B cell (primary cell): Measurements from ENCODE around the gene GSTM3. TPM values are rescaled to one million over a fixed set of nuclear protein-coding genes. Genes with fewer than 3 reads are reported as not detected.

Experiments used
- ATAC-seq: fragments of 200-7000 bp; cut with Tn5 transposase; one replicate; pipeline ENCODE4 v1.10.0; 2021; ENCODE audit warnings: low read depth, mild to moderate bottlenecking, moderate number of reproducible peaks, moderate library complexity
- CTCF ChIA-PET: fragments of 350-600 bp; sonication (Branson Sonifier 250); formaldehyde crosslinking; loops from one replicate; lab custom pipeline; 2021; ENCODE audit warnings: antibody characterized with exemption, inconsistent platforms; lab: Charles Lee
- POLR2A ChIA-PET: fragments of 350-600 bp; sonication (Branson Sonifier 250); formaldehyde crosslinking; loops from one replicate; lab custom pipeline; 2021; ENCODE audit warnings: antibody characterized with exemption; lab: Charles Lee
- DNase-seq: peaks from one replicate; pipeline ENCODE4 v3.0.0; 2013
- H2AFZ ChIP-seq: 2 replicates; pipeline ENCODE4 v1.6.1; 2012; ENCODE audit warnings: mild to moderate bottlenecking, low read depth, low read length; ENCODE audit not compliant: insufficient read depth, poor library complexity, severe bottlenecking
- H3K27ac ChIP-seq, 2 donors: 1 replicate in 1 of 2; 2 replicates in 1 of 2; pipeline ENCODE4 v1.5.1; 2012 to 2013; ENCODE audit warnings: low read length in 2 of 2, mild to moderate bottlenecking in 2 of 2, moderate library complexity in 1 of 2
- H3K27me3 ChIP-seq, 4 experiments: fragments of 200-600 bp in 1 of 4; sonication (generic) in 1 of 4; replicated peaks in 1 of 4; 1 replicate in 2 of 4; 2 replicates in 2 of 4; pipeline versions ENCODE4 v1.6.1 to v1.7.0; 2013 to 2016; ENCODE audit warnings: low read length in 3 of 4, mild to moderate bottlenecking in 2 of 4, mixed read lengths in 1 of 4, moderate library complexity in 1 of 4; ENCODE audit not compliant: insufficient read depth in 4 of 4, control insufficient read depth in 3 of 4; ENCODE audit errors: control extremely low read depth in 1 of 4
- H3K36me3 ChIP-seq, 2 experiments: replicated peaks in 1 of 2; 1 replicate in 1 of 2; 2 replicates in 1 of 2; pipeline versions ENCODE4 v1.6.1 to v1.7.1; 2013; ENCODE audit warnings: low read length in 1 of 2; ENCODE audit not compliant: insufficient read depth in 2 of 2, control insufficient read depth in 1 of 2; ENCODE audit errors: control extremely low read depth in 1 of 2, extremely low read depth in 1 of 2
- H3K4me1 ChIP-seq, 2 donors: fragments of 200-600 bp in 1 of 2; sonication (generic) in 1 of 2; 1 replicate in 1 of 2; 2 replicates in 1 of 2; pipeline versions ENCODE4 v1.5.1 to v1.6.1; 2013 to 2017; ENCODE audit warnings: low read length in 2 of 2; ENCODE audit not compliant: control insufficient read depth in 2 of 2, insufficient read depth in 2 of 2
- H3K4me2 ChIP-seq: replicated peaks from 2 replicates; pipeline ENCODE3; 2012; ENCODE audit warnings: mild to moderate bottlenecking, low read depth, low read length; ENCODE audit not compliant: poor library complexity, severe bottlenecking
- H3K4me3 ChIP-seq, 5 experiments: fragments of 200-600 bp in 1 of 5; sonication (generic) in 1 of 5; 1 replicate in 3 of 5; 2 replicates in 2 of 5; pipeline versions ENCODE4 v1.5.1 to v1.7.0; 2011 to 2016; ENCODE audit warnings: low read length in 4 of 5, mild to moderate bottlenecking in 4 of 5, low read depth in 2 of 5, control low read depth in 1 of 5, moderate library complexity in 1 of 5; ENCODE audit not compliant: insufficient read depth in 1 of 5; ENCODE audit errors: control extremely low read depth in 1 of 5, extremely low read depth in 1 of 5
- H3K79me2 ChIP-seq: fragments of 200-600 bp; sonication (generic); one replicate; pipeline ENCODE4 v1.6.0; 2016; ENCODE audit warnings: low read length; ENCODE audit not compliant: control insufficient read depth, insufficient read depth
- H3K9ac ChIP-seq: fragments of 200-600 bp; sonication (generic); 2 replicates; pipeline ENCODE4 v1.6.1; 2017; ENCODE audit warnings: mild to moderate bottlenecking, low read length, moderate library complexity
- H3K9me3 ChIP-seq, 3 donors: one replicate each; pipeline versions ENCODE4 v1.6.1 to v1.7.1; 2013; ENCODE audit warnings: low read length in 2 of 3; ENCODE audit not compliant: control insufficient read depth in 2 of 3, insufficient read depth in 1 of 3; ENCODE audit errors: control extremely low read depth in 1 of 3
- H4K20me1 ChIP-seq: 2 replicates; pipeline ENCODE4 v1.6.0; 2012; ENCODE audit warnings: mild to moderate bottlenecking, low read length; ENCODE audit not compliant: insufficient read depth, control insufficient read depth, poor library complexity, severe bottlenecking
- H3K27ac Mint-ChIP-seq: one replicate; pipeline ENCODE4 v1.8.0; 2021; ENCODE audit warnings: mixed read lengths
- H3K27me3 Mint-ChIP-seq: one replicate; pipeline ENCODE4 v1.8.0; 2021; ENCODE audit warnings: mixed read lengths
- H3K4me1 Mint-ChIP-seq: one replicate; pipeline ENCODE4 v1.8.0; 2021; ENCODE audit warnings: mixed read lengths
- H3K4me3 Mint-ChIP-seq: one replicate; pipeline ENCODE4 v1.8.0; 2021; ENCODE audit warnings: mixed read lengths
- H3K9me3 Mint-ChIP-seq: one replicate; pipeline ENCODE4 v1.8.0; 2022; ENCODE audit warnings: mixed read lengths; ENCODE audit not compliant: insufficient read depth
- EZH2 ChIP-seq: IDR thresholded peaks from 2 replicates; pipeline ENCODE4 v1.6.1; 2012; ENCODE audit warnings: borderline replicate concordance, low read depth, mild to moderate bottlenecking, moderate library complexity, low read length; ENCODE audit not compliant: insufficient read depth, poor library complexity, severe bottlenecking
- WGBS: methylation state at CpG from one replicate; pipeline ENCODE4 v1.1.5; 2013; ENCODE audit warnings: missing lambda C conversion rate; ENCODE audit not compliant: insufficient coverage; 5-methylcytosine and 5-hydroxymethylcytosine counted together
- intact Hi-C: fragments of 100-400 bp; cut with micrococcal nuclease; formaldehyde crosslinking; loops from one replicate; pipeline ENCODE4 v1.10.0; 2022
- polyA plus RNA-seq: library from polyadenylated mRNA; depleted of rRNA; stranded (reverse); fragments of >200 nt; gene quantifications from 2 replicates; pipeline ENCODE4 v1.2.3, GENCODE V29; 2012
- total RNA-seq, 2 donors: library from RNA; stranded (reverse); fragments of 120-200 nt in 1 of 2; gene quantifications; 1 replicate in 1 of 2; 2 replicates in 1 of 2; pipeline versions ENCODE4 v1.2.3 to v1.2.4, GENCODE V29; 2013 to 2022
- TF ChIP-seq, protein P1 (sequence below): fragments of 200-600 bp; IDR thresholded peaks from one replicate; pipeline ENCODE4 v1.8.0; 2022; ENCODE audit warnings: antibody characterized with exemption, mild to moderate bottlenecking

Gene GSTM3
- total and polyA plus RNA-seq, 2 donors (not counting 1 experiment from before 2014, with no cell fraction given), result 1.9 to 2.8 TPM

- ATAC-seq (no peak), DNase-seq (no peak)
- 93% methylated on average over 3 of the region's 6 CpGs for WGBS
- Mint-ChIP-seq H3K9me3 (no peaks in the 10 kb centered on the region), H3K27me3 (peaks cover 39% of the 10 kb centered on the region), H3K27ac (no peak overlapping the region), H3K4me1 (no peaks in the 10 kb centered on the region), H3K4me3 (no peak overlapping the region)
- intact Hi-C loops, result no loop called here
- H3K4me2 ChIP-seq, result no peak overlapping the region
- no peaks in the 10 kb centered on the region for H3K4me1 ChIP-seq
- H3K79me2 ChIP-seq, result no peaks in the 10 kb centered on the region
- no peaks in the 10 kb centered on the region for H4K20me1 ChIP-seq
- H2AFZ ChIP-seq, result no peak overlapping the region
- ChIA-PET CTCF (no interaction called here), POLR2A (no interaction called here)
- H3K9me3 ChIP-seq, result peaks cover 0 to 5% (median 0%) of the 10 kb centered on the region in 3 donors
- H3K36me3 ChIP-seq, result no peaks in the 10 kb centered on the region
- no peak overlapping the region for H3K9ac ChIP-seq
- no peak overlapping the region for H3K27ac ChIP-seq
- TF ChIP-seq EZH2, result no peak
- TF ChIP-seq, protein P1, sequence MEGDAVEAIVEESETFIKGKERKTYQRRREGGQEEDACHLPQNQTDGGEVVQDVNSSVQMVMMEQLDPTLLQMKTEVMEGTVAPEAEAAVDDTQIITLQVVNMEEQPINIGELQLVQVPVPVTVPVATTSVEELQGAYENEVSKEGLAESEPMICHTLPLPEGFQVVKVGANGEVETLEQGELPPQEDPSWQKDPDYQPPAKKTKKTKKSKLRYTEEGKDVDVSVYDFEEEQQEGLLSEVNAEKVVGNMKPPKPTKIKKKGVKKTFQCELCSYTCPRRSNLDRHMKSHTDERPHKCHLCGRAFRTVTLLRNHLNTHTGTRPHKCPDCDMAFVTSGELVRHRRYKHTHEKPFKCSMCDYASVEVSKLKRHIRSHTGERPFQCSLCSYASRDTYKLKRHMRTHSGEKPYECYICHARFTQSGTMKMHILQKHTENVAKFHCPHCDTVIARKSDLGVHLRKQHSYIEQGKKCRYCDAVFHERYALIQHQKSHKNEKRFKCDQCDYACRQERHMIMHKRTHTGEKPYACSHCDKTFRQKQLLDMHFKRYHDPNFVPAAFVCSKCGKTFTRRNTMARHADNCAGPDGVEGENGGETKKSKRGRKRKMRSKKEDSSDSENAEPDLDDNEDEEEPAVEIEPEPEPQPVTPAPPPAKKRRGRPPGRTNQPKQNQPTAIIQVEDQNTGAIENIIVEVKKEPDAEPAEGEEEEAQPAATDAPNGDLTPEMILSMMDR, result no peak
- no peak overlapping the region for H3K4me3 ChIP-seq
- H3K27me3 ChIP-seq, result peaks cover 0 to 14% (median 2%) of the 10 kb centered on the region in 4 experiments
These were observed 10.1 kb upstream of the GSTM3 start for GRCh38 chr1:109750920-109751319.

DNA sequence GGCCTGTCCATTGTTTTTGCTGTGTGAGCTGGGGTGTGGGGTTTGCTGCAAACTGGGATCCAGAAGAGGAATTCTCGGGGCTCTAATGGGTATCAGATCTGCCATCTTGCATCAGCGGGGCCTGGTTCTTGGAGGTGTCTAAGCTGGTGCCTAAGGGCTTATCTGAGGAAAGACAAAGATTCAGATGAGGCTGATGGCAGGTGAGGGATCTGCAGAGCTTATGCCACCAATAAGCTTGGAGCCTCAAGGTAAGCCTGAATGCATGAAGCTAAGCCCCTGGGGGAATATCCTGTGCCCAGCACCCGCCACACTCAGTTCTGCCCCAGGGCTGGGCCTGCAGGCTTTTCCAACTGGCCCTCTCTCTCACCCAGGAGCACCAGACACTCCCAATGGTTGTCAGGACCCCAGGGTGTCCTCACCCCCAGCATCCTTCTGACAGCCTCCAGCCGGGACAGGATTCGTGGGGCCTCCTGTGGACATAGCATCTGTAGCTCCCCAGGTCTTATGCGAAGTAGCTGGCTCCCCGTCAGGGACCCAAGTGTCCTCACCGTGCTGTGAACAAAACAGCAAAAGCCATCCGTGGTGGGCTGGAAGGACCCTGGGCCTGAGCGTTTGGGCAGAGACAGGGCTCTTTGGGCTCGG, 9.5 kb upstream of the GSTM3 start:
- WGBS, result 98% methylated on average over 11 of the region's 11 CpGs
- no peaks in the 10 kb centered on the region for H3K4me1 Mint-ChIP-seq
- no peak overlapping the region for H3K4me2 ChIP-seq
- peaks cover 0 to 14% (median 2%) of the 10 kb centered on the region in 4 experiments for H3K27me3 ChIP-seq
- H2AFZ ChIP-seq, result no peak overlapping the region
- peaks cover 0 to 5% (median 0%) of the 10 kb centered on the region in 3 donors for H3K9me3 ChIP-seq
- intact Hi-C loops, result no loop called here
- H3K27ac ChIP-seq, result no peak overlapping the region
- H3K27me3 Mint-ChIP-seq, result peaks cover 39% of the 10 kb centered on the region
- H3K4me3 ChIP-seq, result no peak overlapping the region
- no peak overlapping the region for H3K4me3 Mint-ChIP-seq
- no peaks in the 10 kb centered on the region for H3K79me2 ChIP-seq
- no peaks in the 10 kb centered on the region for H3K9me3 Mint-ChIP-seq
- no peaks in the 10 kb centered on the region for H4K20me1 ChIP-seq
- H3K4me1 ChIP-seq, result no peaks in the 10 kb centered on the region
- no peaks in the 10 kb centered on the region for H3K36me3 ChIP-seq
- no peak for TF ChIP-seq EZH2
- no peak overlapping the region for H3K27ac Mint-ChIP-seq
- DNase-seq (no peak), ATAC-seq (no peak)
- no peak overlapping the region for H3K9ac ChIP-seq
- POLR2A ChIA-PET, result no interaction called here
- CTCF ChIA-PET, result interaction anchor here (1.0 kb wide), 1 partner anchor 23 kb away, joined by 4 read pairs; no protein-coding TSS in a partner anchor
